Measurements from ENCODE around the gene ALDOB.

Gene ALDOB

GRCh38 chr9:101455656-101456240, 20.2 kb upstream of the ALDOB start:
- DNase-seq (ENCODE audit: low spot score): no peak

GRCh38 chr9:101453776-101454570, 18.4 kb upstream of the ALDOB start:
- no peak for DNase-seq (ENCODE audit: low spot score)

- DNase-seq (ENCODE audit: low spot score): no peak
Measured at GRCh38 chr9:101451498-101451897, 15.9 kb upstream of the ALDOB start.

- no peak for DNase-seq (ENCODE audit: low spot score)
Measured at GRCh38 chr9:101450931-101451330, 15.4 kb upstream of the ALDOB start.

GRCh38 chr9:101449071-101449721, 13.6 kb upstream of the ALDOB start:
- peak; percentile 89 for DNase-seq (ENCODE audit: low spot score)

- no peak for DNase-seq (ENCODE audit: low spot score)
Measured at GRCh38 chr9:101448680-101449070, 13.1 kb upstream of the ALDOB start.

- DNase-seq (ENCODE audit: low spot score): no peak
Measured at GRCh38 chr9:101446732-101447131, 11.2 kb upstream of the ALDOB start.

GRCh38 chr9:101445353-101446029, 9.9 kb upstream of the ALDOB start:
- no peak for DNase-seq (ENCODE audit: low spot score)

GRCh38 chr9:101443364-101443771, 7.8 kb upstream of the ALDOB start:
- DNase-seq (ENCODE audit: low spot score): no peak

- DNase-seq (ENCODE audit: low spot score): no peak
Measured at GRCh38 chr9:101442736-101443135, 7.2 kb upstream of the ALDOB start.

- DNase-seq (ENCODE audit: low spot score): no peak
Measured at GRCh38 chr9:101442318-101442717, 6.7 kb upstream of the ALDOB start.

- DNase-seq (ENCODE audit: low spot score): no peak
Measured at GRCh38 chr9:101440714-101441230, 5.2 kb upstream of the ALDOB start.

- no peak for DNase-seq (ENCODE audit: low spot score)
Measured at GRCh38 chr9:101438523-101438922, 2.9 kb upstream of the ALDOB start.

- DNase-seq (ENCODE audit: low spot score): no peak
Measured at GRCh38 chr9:101437806-101438232, 2.2 kb upstream of the ALDOB start.

GRCh38 chr9:101434998-101435397, 576 bp downstream of the ALDOB start:
- no peak for DNase-seq (ENCODE audit: low spot score)

GRCh38 chr9:101433229-101433628, 2.3 kb downstream of the ALDOB start:
- no peak for DNase-seq (ENCODE audit: low spot score)

GRCh38 chr9:101432740-101433139, 2.8 kb downstream of the ALDOB start:
- DNase-seq (ENCODE audit: low spot score): no peak

GRCh38 chr9:101432171-101432570, 3.4 kb downstream of the ALDOB start:
- no peak for DNase-seq (ENCODE audit: low spot score)

- no peak for DNase-seq (ENCODE audit: low spot score)
Measured at GRCh38 chr9:101429736-101430135, 5.8 kb downstream of the ALDOB start.

GRCh38 chr9:101428909-101429308, 6.7 kb downstream of the ALDOB start:
- no peak for DNase-seq (ENCODE audit: low spot score)

- no peak for DNase-seq (ENCODE audit: low spot score)
Measured at GRCh38 chr9:101427957-101428655, 7.5 kb downstream of the ALDOB start.

GRCh38 chr9:101427358-101427757, 8.2 kb downstream of the ALDOB start:
- DNase-seq (ENCODE audit: low spot score): no peak
